Putamen (tissue), 1 donor: ENCODE data around the gene INSYN2A.

Experiments used
- DNase-seq: peaks from one replicate; pipeline ENCODE4 v3.0.0-alpha.2; 2016; ENCODE audit warnings: low spot score

Gene INSYN2A

DNA sequence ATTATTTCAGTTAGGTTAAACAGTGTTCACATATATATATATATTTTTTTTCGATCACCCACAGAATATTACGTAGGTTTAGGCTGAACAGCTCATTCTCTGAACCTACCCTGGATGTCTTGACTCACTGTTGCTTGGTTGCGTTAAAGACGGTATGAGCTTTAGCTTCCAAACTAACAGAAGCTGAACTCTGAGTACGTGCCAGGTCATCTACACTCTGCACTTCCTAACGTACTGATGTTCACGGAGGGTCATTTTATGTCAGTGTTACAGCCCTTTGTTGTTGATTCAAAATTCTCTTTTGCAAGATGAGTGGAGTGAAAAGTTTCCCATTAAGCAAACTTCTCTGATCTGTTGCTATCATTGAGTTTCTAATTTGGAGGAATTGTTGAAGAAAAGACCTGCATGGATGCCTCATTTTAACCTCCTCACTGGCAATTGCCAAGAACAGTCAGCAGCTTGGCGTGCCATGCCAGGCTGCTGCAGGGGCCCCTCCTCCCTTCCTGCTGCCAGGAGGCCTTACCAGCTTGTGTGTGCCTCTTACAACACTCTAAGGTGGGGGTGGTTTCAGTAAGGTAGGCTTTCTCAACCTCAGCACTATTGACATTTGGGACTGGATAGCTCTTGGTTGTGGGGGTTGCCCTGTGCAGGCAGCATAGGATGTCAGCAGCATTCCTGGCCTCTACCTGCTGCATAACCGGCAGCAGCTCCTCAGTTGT lies 44.3 kb downstream of the INSYN2A start:
- DNase-seq = no peak

DNA sequence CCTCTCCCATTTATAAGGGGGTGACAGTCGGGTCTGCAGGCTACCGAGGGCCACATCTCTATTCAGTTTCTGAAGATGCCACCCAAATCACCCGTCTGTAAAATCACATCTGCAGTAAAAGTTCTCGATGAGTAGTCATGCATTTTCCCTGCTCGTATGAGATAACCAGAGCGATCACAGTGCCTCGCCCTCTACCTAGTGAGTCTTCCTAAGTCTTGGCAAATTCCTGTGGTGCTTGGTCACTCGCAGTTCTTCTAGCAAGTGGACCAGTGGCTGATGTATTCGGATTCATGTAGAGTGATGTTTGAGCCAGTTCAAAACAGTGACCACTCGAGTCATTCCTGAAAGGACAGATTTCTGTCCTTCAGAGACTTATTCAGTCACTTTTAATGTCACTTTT lies 44.9 kb downstream of the INSYN2A start:
- no peak for DNase-seq

DNA sequence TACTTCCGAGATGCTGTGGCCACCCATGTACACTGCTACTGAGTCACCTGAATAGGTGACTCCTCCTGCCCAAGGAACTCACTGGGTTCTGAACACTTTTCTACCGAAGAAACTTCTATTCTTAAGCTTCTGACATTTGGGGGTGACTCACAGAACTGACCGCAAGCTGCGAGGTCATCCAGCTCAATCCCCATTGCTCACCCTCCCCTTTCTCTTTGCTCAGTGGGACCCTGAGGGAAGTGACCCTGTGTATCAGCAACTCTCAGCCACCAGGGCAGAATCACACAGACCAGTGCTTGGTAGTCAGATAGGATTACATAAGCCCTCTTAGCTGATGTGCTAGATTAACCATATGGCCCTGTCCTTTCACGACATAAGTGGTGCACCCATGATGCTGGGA lies 46.3 kb downstream of the INSYN2A start:
- no peak for DNase-seq

- DNase-seq = no peak
Measured at GRCh38 chr10:127149501-127150081, 46.8 kb downstream of the INSYN2A start.

- DNase-seq = no peak
Measured at GRCh38 chr10:127148933-127149220, 47.5 kb downstream of the INSYN2A start.

DNA sequence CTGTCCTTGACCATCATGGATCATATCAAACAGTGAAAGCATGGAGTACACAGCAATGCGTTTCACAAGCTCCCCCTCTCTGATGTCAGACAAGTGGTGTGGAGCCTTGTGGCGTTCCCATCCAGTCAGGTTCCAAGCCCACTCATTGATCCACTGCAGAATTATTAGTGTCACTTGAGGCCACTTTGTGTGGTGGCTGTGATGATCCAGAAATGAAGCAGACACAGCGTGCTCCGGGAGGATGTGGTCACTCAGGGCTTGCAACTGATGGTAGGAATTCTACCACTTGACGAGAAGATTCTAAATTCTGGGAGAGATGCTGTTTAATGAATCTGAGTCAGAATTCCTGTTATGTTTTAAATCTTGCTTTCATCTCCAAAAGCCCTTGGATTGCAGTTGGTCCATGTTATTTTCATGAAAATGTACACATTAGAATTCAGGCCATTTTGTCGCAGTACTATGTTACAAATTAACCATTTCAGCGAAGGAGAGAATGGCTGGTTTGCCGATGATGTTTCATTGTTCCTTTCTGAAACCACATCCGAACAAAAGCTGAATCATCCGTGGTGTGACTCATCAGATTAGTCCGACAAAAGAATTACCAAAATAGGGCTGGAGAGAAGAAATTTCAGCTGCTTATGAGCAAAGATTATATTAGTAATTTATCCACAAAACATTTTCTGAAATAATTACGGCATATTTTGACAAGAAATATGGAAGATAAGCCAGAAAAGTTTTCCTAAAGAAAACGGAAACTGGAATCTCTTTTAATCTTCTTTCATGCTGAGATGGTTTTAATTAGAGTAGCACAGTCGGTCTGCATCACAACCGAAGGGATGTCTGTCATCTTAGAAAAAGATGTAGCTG lies 48.1 kb downstream of the INSYN2A start:
- DNase-seq = peak; percentile 57

DNA sequence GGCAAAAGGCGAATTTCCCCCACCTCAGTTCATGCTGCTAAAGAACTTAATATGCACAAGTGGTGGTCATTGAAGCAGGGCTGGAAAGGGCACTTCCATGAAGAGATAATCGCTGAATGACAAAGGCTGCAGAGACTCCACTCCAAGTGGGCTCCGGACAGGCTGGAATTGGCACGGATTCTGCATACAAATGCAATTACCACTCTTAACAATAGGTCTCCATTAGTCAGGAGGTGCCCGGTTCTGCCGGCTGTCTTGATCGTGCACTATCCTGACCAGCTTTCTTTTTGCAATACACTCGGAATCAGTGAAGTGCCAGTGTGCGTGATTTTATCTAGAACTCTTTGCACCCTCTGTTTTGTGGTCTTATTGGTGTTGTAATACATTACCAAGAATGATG lies 49.7 kb downstream of the INSYN2A start:
- no peak for DNase-seq
